Calu3 (cell line): ENCODE measurements around the gene PDE10A. TPM values are rescaled to one million over a fixed set of nuclear protein-coding genes. Genes with fewer than 3 reads are reported as not detected.

Source experiments
- BruUV-seq: library from RNA; stranded (reverse); fragments of 400-500 nt; replicated peaks from 2 replicates; lab custom pipeline; 2021; lab: Mats Ljungman, UMichigan
- CTCF ChIA-PET: fragments of 300-600 bp; sonication (Branson Sonifier 250); formaldehyde crosslinking; loops from one replicate; lab custom pipeline; 2022; ENCODE audit warnings: antibody characterized with exemption; lab: Charles Lee
- DNase-seq: peaks from one replicate; pipeline ENCODE4 v3.0.0; 2022
- H3K27ac Mint-ChIP-seq: one replicate; pipeline ENCODE4 v1.8.0; 2022; ENCODE audit warnings: mixed read lengths; ENCODE audit not compliant: unreplicated experiment
- H3K27me3 Mint-ChIP-seq: one replicate; pipeline ENCODE4 v1.8.0; 2022; ENCODE audit warnings: mixed read lengths; ENCODE audit not compliant: unreplicated experiment
- H3K36me3 Mint-ChIP-seq: one replicate; pipeline ENCODE4 v1.8.0; 2022; ENCODE audit warnings: mild to moderate bottlenecking, moderate library complexity, mixed read lengths; ENCODE audit not compliant: insufficient read depth, unreplicated experiment
- H3K4me1 Mint-ChIP-seq: one replicate; pipeline ENCODE4 v1.8.0; 2022; ENCODE audit warnings: mild to moderate bottlenecking, low read depth, mixed read lengths; ENCODE audit not compliant: unreplicated experiment
- H3K4me3 Mint-ChIP-seq: one replicate; pipeline ENCODE4 v1.8.0; 2022; ENCODE audit warnings: mild to moderate bottlenecking, low read depth, moderate library complexity, mixed read lengths; ENCODE audit not compliant: unreplicated experiment
- H3K9me3 Mint-ChIP-seq: one replicate; pipeline ENCODE4 v1.8.0; 2022; ENCODE audit warnings: low read depth, mixed read lengths; ENCODE audit not compliant: unreplicated experiment
- CTCF ChIP-seq: fragments of 200-600 bp; IDR thresholded peaks from one replicate; pipeline ENCODE4 v1.8.0; 2022; ENCODE audit warnings: antibody characterized with exemption; ENCODE audit not compliant: unreplicated experiment
- intact Hi-C: fragments of 100-400 bp; cut with micrococcal nuclease; formaldehyde crosslinking; loops from one replicate; pipeline ENCODE4 v1.10.0; 2022; ENCODE audit not compliant: unreplicated experiment
- total RNA-seq: library from RNA; stranded (reverse); gene quantifications from 2 replicates; pipeline ENCODE4 v1.2.3, GENCODE V29; 2022

PDE10A gene
- total RNA-seq, 1 experiment from 2014 or later = 22.5 TPM

- H3K27ac Mint-ChIP-seq = no peak overlapping the region
- no peak overlapping the region for H3K4me3 Mint-ChIP-seq
- BruUV-seq = no TSS peak
- no peak for DNase-seq
- H3K27me3 Mint-ChIP-seq = no peaks in the 10 kb centered on the region
- H3K36me3 Mint-ChIP-seq = peaks cover 29% of the 10 kb centered on the region
- CTCF ChIA-PET = no interaction called here
- intact Hi-C loops = no loop called here
- H3K4me1 Mint-ChIP-seq = peaks cover 22% of the 10 kb centered on the region
- no peak for TF ChIP-seq CTCF
- no peaks in the 10 kb centered on the region for H3K9me3 Mint-ChIP-seq
Measured at GRCh38 chr6:165657325-165657680, 5.7 kb downstream of the PDE10A start.

- no peaks in the 10 kb centered on the region for H3K27me3 Mint-ChIP-seq
- CTCF ChIA-PET = interaction anchor here (0.7 kb wide), 2 partner anchors 21 to 1560 kb away, joined by 3 to 5 read pairs; no protein-coding TSS in a partner anchor
- no peak for DNase-seq
- H3K4me3 Mint-ChIP-seq = no peak overlapping the region
- no peak overlapping the region for H3K27ac Mint-ChIP-seq
- peaks cover 24% of the 10 kb centered on the region for H3K36me3 Mint-ChIP-seq
- no TSS peak for BruUV-seq
- peaks cover 22% of the 10 kb centered on the region for H3K4me1 Mint-ChIP-seq
- TF ChIP-seq CTCF = no peak
- intact Hi-C loops = no loop called here
- H3K9me3 Mint-ChIP-seq = no peaks in the 10 kb centered on the region
Measured at GRCh38 chr6:165656581-165657324, 6.3 kb downstream of the PDE10A start.

GRCh38 chr6:165655191-165655590 lies 7.8 kb downstream of the PDE10A start:
- BruUV-seq = no TSS peak
- no peak for DNase-seq
- CTCF ChIA-PET = no interaction called here
- peaks cover 22% of the 10 kb centered on the region for H3K4me1 Mint-ChIP-seq
- no peak overlapping the region for H3K4me3 Mint-ChIP-seq
- H3K9me3 Mint-ChIP-seq = no peaks in the 10 kb centered on the region
- intact Hi-C loops = no loop called here
- peaks cover 8% of the 10 kb centered on the region for H3K36me3 Mint-ChIP-seq
- no peak for TF ChIP-seq CTCF
- no peaks in the 10 kb centered on the region for H3K27me3 Mint-ChIP-seq
- no peak overlapping the region for H3K27ac Mint-ChIP-seq

GRCh38 chr6:165654144-165654543 lies 8.9 kb downstream of the PDE10A start:
- peaks cover 22% of the 10 kb centered on the region for H3K4me1 Mint-ChIP-seq
- no peak for TF ChIP-seq CTCF
- BruUV-seq = no TSS peak
- CTCF ChIA-PET = interaction anchor here (0.5 kb wide), 1 partner anchor 21 kb away, joined by 3 read pairs; no protein-coding TSS in a partner anchor
- H3K27me3 Mint-ChIP-seq = no peaks in the 10 kb centered on the region
- no peak overlapping the region for H3K27ac Mint-ChIP-seq
- no peaks in the 10 kb centered on the region for H3K36me3 Mint-ChIP-seq
- intact Hi-C loops = no loop called here
- no peaks in the 10 kb centered on the region for H3K9me3 Mint-ChIP-seq
- H3K4me3 Mint-ChIP-seq = no peak overlapping the region
- no peak for DNase-seq
